ENCODE results near the gene NDUFS8.
A peak's percentile ranks its signal among the peaks of the same experiment; 100 is the strongest.

Gene NDUFS8

GRCh38 chr11:68002575-68002937, 27.9 kb upstream of the NDUFS8 start:
- no peak for DNase-seq (ENCODE audit: low read depth)
- no peak overlapping the region for H3K4me3 ChIP-seq (ENCODE audit: low read depth, low read length)

GRCh38 chr11:68002938-68003845, 27.3 kb upstream of the NDUFS8 start:
- H3K4me3 ChIP-seq (ENCODE audit: low read depth, low read length) = peak overlapping the region; percentile 61
- no peak for DNase-seq (ENCODE audit: low read depth)

GRCh38 chr11:68003846-68004550, 26.5 kb upstream of the NDUFS8 start, which contains the start of gene UNC93B1:
Gene UNC93B1, minus strand, starts transcription at chr11:68004097. Its CDS starts 54 bp downstream, at chr11:68004043.
- H3K4me3 ChIP-seq (ENCODE audit: low read depth, low read length) = peak within 1 kb of the TSS; percentile 61
- DNase-seq (ENCODE audit: low read depth) = no peak

- H3K4me3 ChIP-seq (ENCODE audit: low read depth, low read length) = peak overlapping the region; percentile 61
- DNase-seq (ENCODE audit: low read depth) = no peak
Measured at GRCh38 chr11:68004551-68005335, 25.7 kb upstream of the NDUFS8 start.

GRCh38 chr11:68006606-68007166, 23.8 kb upstream of the NDUFS8 start:
- DNase-seq (ENCODE audit: low read depth) = no peak
- no peak overlapping the region for H3K4me3 ChIP-seq (ENCODE audit: low read depth, low read length)

GRCh38 chr11:68007498-68008380, 22.7 kb upstream of the NDUFS8 start:
- no peak overlapping the region for H3K4me3 ChIP-seq (ENCODE audit: low read depth, low read length)
- no peak for DNase-seq (ENCODE audit: low read depth)

GRCh38 chr11:68008381-68009337, 21.8 kb upstream of the NDUFS8 start:
- no peak overlapping the region for H3K4me3 ChIP-seq (ENCODE audit: low read depth, low read length)
- DNase-seq (ENCODE audit: low read depth) = no peak

- H3K4me3 ChIP-seq (ENCODE audit: low read depth, low read length) = peak overlapping the region; percentile 40
Measured at GRCh38 chr11:68009391-68010089, 20.9 kb upstream of the NDUFS8 start.

GRCh38 chr11:68010090-68011041, 20.1 kb upstream of the NDUFS8 start, which contains the start of gene ALDH3B1:
Gene ALDH3B1, plus strand, starts transcription at chr11:68010327. Its CDS starts 4,971 bp downstream, at chr11:68015298.
- DNase-seq (ENCODE audit: low read depth) = peak; percentile 55
- peak within 1 kb of the TSS; percentile 40 for H3K4me3 ChIP-seq (ENCODE audit: low read depth, low read length)

More at GRCh38 chr11:68009391-68010089, 20.9 kb upstream of the NDUFS8 start:
- DNase-seq (ENCODE audit: low read depth) = no peak

GRCh38 chr11:68011051-68011943, 19.2 kb upstream of the NDUFS8 start:
- no peak for DNase-seq (ENCODE audit: low read depth)
- H3K4me3 ChIP-seq (ENCODE audit: low read depth, low read length) = peak overlapping the region; percentile 40

GRCh38 chr11:68012044-68012842, 18.2 kb upstream of the NDUFS8 start:
- no peak overlapping the region for H3K4me3 ChIP-seq (ENCODE audit: low read depth, low read length)
- no peak for DNase-seq (ENCODE audit: low read depth)

GRCh38 chr11:68012843-68013610, 17.5 kb upstream of the NDUFS8 start:
- no peak overlapping the region for H3K4me3 ChIP-seq (ENCODE audit: low read depth, low read length)
- peak; percentile 86 for DNase-seq (ENCODE audit: low read depth)

GRCh38 chr11:68013611-68014156, 16.8 kb upstream of the NDUFS8 start:
- no peak for DNase-seq (ENCODE audit: low read depth)
- H3K4me3 ChIP-seq (ENCODE audit: low read depth, low read length) = no peak overlapping the region
